AG04450 (cell line): ENCODE measurements around the gene ARMC12. TPM values are rescaled to one million over a fixed set of nuclear protein-coding genes. Genes with fewer than 3 reads are reported as not detected.
A peak's percentile ranks its signal among the peaks of the same experiment; 100 is the strongest.

Experiments used
- CTCF ChIA-PET: fragments of 300-600, 350-600 bp; formaldehyde crosslinking; extraction: SDS; loops from one replicate; lab custom pipeline; 2022; ENCODE audit warnings: antibody characterized with exemption, inconsistent platforms; lab: Charles Lee
- POLR2A ChIA-PET: fragments of 350-600 bp; formaldehyde crosslinking; extraction: SDS; loops from one replicate; lab custom pipeline; 2021; ENCODE audit warnings: antibody characterized with exemption, inconsistent platforms; lab: Yijun Ruan, JAX
- DNase-seq: peaks from one replicate; pipeline ENCODE4 v3.0.0-alpha.2; 2011; ENCODE audit warnings: low read depth, low spot score
- H3K27ac ChIP-seq: one replicate; pipeline ENCODE4 v1.5.1; 2012; ENCODE audit warnings: low read depth, low read length, control low read depth
- H3K27me3 ChIP-seq: one replicate; pipeline ENCODE4 v1.6.0; 2012; ENCODE audit warnings: low read length; ENCODE audit not compliant: control insufficient read depth, insufficient read depth
- H3K4me3 ChIP-seq: 2 replicates; pipeline ENCODE4 v1.5.1; 2011; ENCODE audit warnings: mild to moderate bottlenecking, low read depth, low read length, control low read depth
- H3K9me3 ChIP-seq: 2 replicates; pipeline ENCODE4 v1.5.1; 2012; ENCODE audit warnings: low read length; ENCODE audit not compliant: control insufficient read depth, insufficient read depth
- polyA plus RNA-seq: library from polyadenylated mRNA; depleted of rRNA; stranded (reverse); fragments of >200 nt; gene quantifications from 2 replicates; pipeline ENCODE4 v1.2.3, GENCODE V29; 2011
- TF ChIP-seq, protein P1 (sequence below): IDR thresholded peaks from 2 replicates; pipeline ENCODE4 v1.5.1; 2011; ENCODE audit warnings: low read depth, low read length, control low read depth, inconsistent platforms

Gene ARMC12
- polyA plus RNA-seq, 1 experiment, result 0.53 TPM

DNA sequence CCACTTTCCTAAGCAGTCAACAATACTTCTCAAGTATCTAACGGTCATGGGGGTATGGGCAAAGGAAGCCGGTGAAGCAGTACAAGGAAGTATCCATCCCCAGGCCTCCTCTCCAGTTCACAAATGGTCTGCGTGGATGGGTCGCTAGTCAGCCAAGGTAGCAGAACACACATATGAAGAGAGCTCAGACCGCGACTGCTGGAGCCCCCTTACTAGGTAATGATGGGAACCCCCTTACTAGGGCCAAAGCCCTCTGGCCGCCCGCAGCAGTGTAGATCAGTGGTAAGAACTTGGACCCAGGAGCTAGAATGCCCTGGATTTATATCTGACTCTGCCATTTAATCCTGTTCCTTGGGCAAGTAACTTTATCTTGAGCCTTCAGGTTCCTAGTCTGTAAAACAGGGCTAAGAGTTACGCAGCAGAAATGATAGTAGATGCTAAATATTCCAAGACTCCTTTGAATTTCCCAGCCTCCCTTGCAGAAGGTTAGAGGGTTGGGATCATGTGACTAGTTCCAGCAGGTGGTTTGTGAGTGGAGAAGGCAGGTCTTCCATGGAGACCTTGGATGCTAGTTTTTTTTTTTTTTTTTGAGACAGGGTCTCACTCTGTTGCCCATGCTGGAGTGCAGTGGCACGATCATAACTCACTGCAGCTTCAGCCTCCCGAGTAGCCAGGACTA is 37.4 kb downstream of the ARMC12 start:
- ChIA-PET POLR2A (no interaction called here), CTCF (no interaction called here)
- peaks cover 3% of the 10 kb centered on the region; the same call in 1 of the 2 replicates for H3K9me3 ChIP-seq
- no peak for DNase-seq
- H3K27me3 ChIP-seq, result peaks cover 31% of the 10 kb centered on the region
- no peak overlapping the region for H3K27ac ChIP-seq
- H3K4me3 ChIP-seq, result no peak overlapping the region
- TF ChIP-seq, protein P1, sequence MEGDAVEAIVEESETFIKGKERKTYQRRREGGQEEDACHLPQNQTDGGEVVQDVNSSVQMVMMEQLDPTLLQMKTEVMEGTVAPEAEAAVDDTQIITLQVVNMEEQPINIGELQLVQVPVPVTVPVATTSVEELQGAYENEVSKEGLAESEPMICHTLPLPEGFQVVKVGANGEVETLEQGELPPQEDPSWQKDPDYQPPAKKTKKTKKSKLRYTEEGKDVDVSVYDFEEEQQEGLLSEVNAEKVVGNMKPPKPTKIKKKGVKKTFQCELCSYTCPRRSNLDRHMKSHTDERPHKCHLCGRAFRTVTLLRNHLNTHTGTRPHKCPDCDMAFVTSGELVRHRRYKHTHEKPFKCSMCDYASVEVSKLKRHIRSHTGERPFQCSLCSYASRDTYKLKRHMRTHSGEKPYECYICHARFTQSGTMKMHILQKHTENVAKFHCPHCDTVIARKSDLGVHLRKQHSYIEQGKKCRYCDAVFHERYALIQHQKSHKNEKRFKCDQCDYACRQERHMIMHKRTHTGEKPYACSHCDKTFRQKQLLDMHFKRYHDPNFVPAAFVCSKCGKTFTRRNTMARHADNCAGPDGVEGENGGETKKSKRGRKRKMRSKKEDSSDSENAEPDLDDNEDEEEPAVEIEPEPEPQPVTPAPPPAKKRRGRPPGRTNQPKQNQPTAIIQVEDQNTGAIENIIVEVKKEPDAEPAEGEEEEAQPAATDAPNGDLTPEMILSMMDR, result no peak

DNA sequence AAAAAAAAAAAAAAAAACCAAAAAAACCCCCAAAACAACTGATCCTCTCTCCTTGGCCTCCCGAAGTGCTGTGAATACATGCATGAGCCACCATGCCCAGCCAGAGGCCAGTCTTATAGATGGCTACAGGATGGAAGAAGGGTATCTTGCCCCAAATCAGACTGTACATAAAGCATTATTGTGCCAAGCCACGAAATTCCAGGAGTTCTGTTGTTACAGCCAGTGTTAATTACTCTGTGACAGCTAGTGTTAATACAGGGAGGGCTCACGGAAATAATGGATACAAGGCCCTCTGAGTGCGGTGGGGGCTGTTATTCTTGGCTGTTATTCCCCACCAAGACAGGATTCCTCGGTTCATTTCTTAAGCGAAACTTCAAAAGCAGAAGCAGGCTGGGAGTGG is 38.2 kb downstream of the ARMC12 start:
- Histone ChIP-seq H3K27ac (no peak overlapping the region), H3K9me3 (peaks cover 3% of the 10 kb centered on the region; the same call in 1 of the 2 replicates), H3K27me3 (peaks cover 28% of the 10 kb centered on the region), H3K4me3 (no peak overlapping the region)
- DNase-seq, result no peak
- ChIA-PET POLR2A (no interaction called here), CTCF (interaction anchor here (1.0 kb wide), 1 partner anchor 39 kb away, joined by 3 read pairs; no protein-coding TSS in a partner anchor)
- TF ChIP-seq, protein P1, result no peak

GRCh38 chr6:35776364-35777215 is 39.8 kb downstream of the ARMC12 start, which contains the start of gene CLPSL2:
Gene CLPSL2 (plus strand): TSS chr6:35776598. CDS start chr6:35776619, 21 bp downstream.
- DNase-seq, result no peak
- H3K27me3 ChIP-seq, result peaks cover 30% of the 10 kb centered on the region
- H3K9me3 ChIP-seq, result peaks cover 3% of the 10 kb centered on the region; the same call in 1 of the 2 replicates
- H3K27ac ChIP-seq, result no peak within 1 kb of the TSS
- TF ChIP-seq, protein P1, result no peak
- CTCF ChIA-PET, result interaction anchor here (1.0 kb wide), 1 partner anchor 180 kb away, joined by 6 read pairs; no protein-coding TSS in a partner anchor
- POLR2A ChIA-PET, result no interaction called here
- peak within 1 kb of the TSS; percentile 45; the same call in 1 of the 2 replicates for H3K4me3 ChIP-seq

DNA sequence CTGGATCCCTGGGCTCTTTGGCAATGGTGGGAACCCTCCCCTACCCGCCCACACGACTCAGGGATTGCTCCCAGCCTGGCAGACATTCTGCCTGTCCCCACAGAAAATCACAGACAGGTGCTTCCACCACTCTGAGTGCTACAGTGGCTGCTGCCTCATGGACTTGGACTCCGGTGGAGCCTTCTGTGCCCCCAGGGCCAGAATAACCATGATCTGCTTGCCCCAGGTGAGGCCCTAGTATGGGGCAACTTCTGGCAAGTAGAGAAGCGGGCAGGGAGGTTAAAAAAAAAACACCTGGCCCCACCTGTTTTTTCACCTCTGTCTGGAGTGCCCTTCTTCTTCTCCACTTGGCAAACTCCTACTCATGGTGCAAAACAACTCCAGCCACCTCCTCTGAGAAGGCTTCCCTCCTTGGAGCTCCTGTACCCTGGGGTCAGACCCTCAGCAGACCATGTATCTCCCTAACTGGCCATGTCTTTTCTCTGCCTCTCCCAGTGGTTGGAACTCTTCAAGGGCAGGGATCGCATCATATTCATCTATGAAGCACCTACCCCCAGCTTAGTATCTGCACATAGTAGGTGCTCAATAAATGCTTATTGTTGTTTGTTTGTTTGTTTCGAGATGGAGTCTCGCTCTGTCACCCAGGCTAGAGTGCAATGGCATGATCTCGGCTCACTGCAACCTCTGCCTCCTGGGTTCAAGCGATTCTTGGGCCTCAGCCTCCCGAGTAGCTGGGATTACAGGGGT is 40.7 kb downstream of the ARMC12 start:
- Histone ChIP-seq H3K4me3 (no peak overlapping the region), H3K27ac (no peak overlapping the region), H3K9me3 (peaks cover 3% of the 10 kb centered on the region; the same call in 1 of the 2 replicates), H3K27me3 (peaks cover 35% of the 10 kb centered on the region)
- DNase-seq, result no peak
- ChIA-PET CTCF (interaction anchor here (0.6 kb wide), 1 partner anchor 41 kb away, joined by 3 read pairs; no protein-coding TSS in a partner anchor), POLR2A (no interaction called here)
- TF ChIP-seq, protein P1, result no peak
